AG04450 (cell line): ENCODE results near the gene LMNTD2. TPM values are rescaled to one million over a fixed set of nuclear protein-coding genes. Genes with fewer than 3 reads are reported as not detected.
"Not testable (repeated sequence)": the region's sequence is repeated elsewhere in the genome, so short reads cannot be mapped to it uniquely, and the experiment has no call there.

Experiments used
- CTCF ChIA-PET: fragments of 300-600, 350-600 bp; formaldehyde crosslinking; extraction: SDS; loops from one replicate; lab custom pipeline; 2022; ENCODE audit warnings: antibody characterized with exemption, inconsistent platforms; lab: Charles Lee
- POLR2A ChIA-PET: fragments of 350-600 bp; formaldehyde crosslinking; extraction: SDS; loops from one replicate; lab custom pipeline; 2021; ENCODE audit warnings: antibody characterized with exemption, inconsistent platforms; lab: Yijun Ruan, JAX
- DNase-seq: peaks from one replicate; pipeline ENCODE4 v3.0.0-alpha.2; 2011; ENCODE audit warnings: low read depth, low spot score
- H3K27ac ChIP-seq: one replicate; pipeline ENCODE4 v1.5.1; 2012; ENCODE audit warnings: low read depth, low read length, control low read depth
- H3K27me3 ChIP-seq: one replicate; pipeline ENCODE4 v1.6.0; 2012; ENCODE audit warnings: low read length; ENCODE audit not compliant: control insufficient read depth, insufficient read depth
- H3K4me3 ChIP-seq: 2 replicates; pipeline ENCODE4 v1.5.1; 2011; ENCODE audit warnings: mild to moderate bottlenecking, low read depth, low read length, control low read depth
- H3K9me3 ChIP-seq: 2 replicates; pipeline ENCODE4 v1.5.1; 2012; ENCODE audit warnings: low read length; ENCODE audit not compliant: control insufficient read depth, insufficient read depth
- CTCF ChIP-seq: IDR thresholded peaks from 2 replicates; pipeline ENCODE4 v1.5.1; 2011; ENCODE audit warnings: low read depth, low read length, control low read depth, inconsistent platforms
- polyA plus RNA-seq: library from polyadenylated mRNA; depleted of rRNA; stranded (reverse); fragments of >200 nt; gene quantifications from 2 replicates; pipeline ENCODE4 v1.2.3, GENCODE V29; 2011

The LMNTD2 gene
- polyA plus RNA-seq, 1 experiment: 0.32 TPM

GRCh38 chr11:518463-519202 lies 41.9 kb downstream of the LMNTD2 start:
- ChIA-PET CTCF (interaction anchor here (0.6 to 2.0 kb wide), 15 partner anchors 8 to 214 kb away, joined by 3 to 33 read pairs (median 4); partner anchors contain the start of gene RNH1), POLR2A (interaction anchor here (0.6 to 0.7 kb wide), 2 partner anchors 24 to 118 kb away, joined by 3 to 5 read pairs; no protein-coding TSS in a partner anchor)
- Histone ChIP-seq H3K9me3 (peaks cover 19% of the 10 kb centered on the region), H3K4me3 (peak overlapping the region; percentile 39), H3K27ac (no peak overlapping the region), H3K27me3 (no peaks in the 10 kb centered on the region)
- DNase-seq: peak; percentile 60
- TF ChIP-seq CTCF: peak; percentile 69

DNA sequence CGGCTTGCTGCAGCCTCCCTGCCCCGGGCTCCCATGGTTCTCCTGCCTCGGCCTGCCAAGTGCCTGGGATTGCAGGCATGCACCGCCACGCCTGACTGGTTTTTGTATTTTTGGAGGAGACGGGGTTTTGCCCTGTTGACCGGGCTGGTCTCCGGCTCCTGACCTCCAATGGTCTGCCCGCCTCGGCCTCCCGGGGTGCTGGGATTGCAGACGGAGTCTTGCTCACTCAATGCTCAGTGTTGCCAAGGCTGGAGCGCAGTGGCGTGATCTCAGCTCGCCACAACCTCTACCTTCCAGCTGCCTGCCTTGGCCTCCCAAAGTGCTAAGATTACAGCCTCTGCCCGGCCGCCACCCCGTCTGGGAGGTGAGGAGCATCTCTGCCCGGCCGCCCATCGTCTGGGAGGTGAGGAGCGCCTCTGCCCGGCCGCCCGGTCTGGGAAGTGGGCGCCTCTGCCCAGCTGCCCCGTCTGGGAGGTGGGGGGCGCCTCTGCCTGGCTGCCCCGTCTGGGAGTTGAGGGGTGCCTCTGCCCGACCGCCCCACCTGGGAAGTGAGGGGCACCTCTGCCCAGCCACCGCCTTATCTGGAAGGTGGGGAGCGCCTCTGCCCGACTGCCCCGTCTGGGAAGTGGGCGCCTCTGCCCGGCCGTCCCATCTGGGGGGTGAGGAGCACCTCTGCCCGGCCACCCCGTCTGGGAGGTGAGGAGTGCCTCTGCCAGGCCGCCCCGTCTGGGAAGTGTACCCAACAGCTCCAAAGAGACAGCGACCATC lies 43.4 kb downstream of the LMNTD2 start:
- H3K4me3 ChIP-seq, H3K27ac ChIP-seq, DNase-seq, H3K27me3 ChIP-seq, CTCF ChIA-PET, POLR2A ChIA-PET: not testable (repeated sequence)
- peaks cover 19% of the 10 kb centered on the region for H3K9me3 ChIP-seq

GRCh38 chr11:516400-516799 lies 44.1 kb downstream of the LMNTD2 start:
- H3K27ac ChIP-seq: no peak overlapping the region
- POLR2A ChIA-PET: no interaction called here
- no peak overlapping the region for H3K4me3 ChIP-seq
- DNase-seq: no peak
- H3K27me3 ChIP-seq: no peaks in the 10 kb centered on the region
- CTCF ChIA-PET: no interaction called here
- H3K9me3 ChIP-seq: peaks cover 19% of the 10 kb centered on the region
- TF ChIP-seq CTCF: no peak

GRCh38 chr11:515131-515530 lies 45.4 kb downstream of the LMNTD2 start:
- ChIA-PET CTCF (no interaction called here), POLR2A (no interaction called here)
- Histone ChIP-seq H3K27me3 (no peaks in the 10 kb centered on the region), H3K9me3 (peaks cover 19% of the 10 kb centered on the region), H3K27ac (no peak overlapping the region), H3K4me3 (no peak overlapping the region)
- DNase-seq: no peak
- no peak for TF ChIP-seq CTCF

GRCh38 chr11:514606-515005 lies 45.9 kb downstream of the LMNTD2 start:
- no peak for DNase-seq
- no peak overlapping the region for H3K27ac ChIP-seq
- CTCF ChIA-PET: no interaction called here
- H3K4me3 ChIP-seq: no peak overlapping the region
- no peak for TF ChIP-seq CTCF
- H3K27me3 ChIP-seq: no peaks in the 10 kb centered on the region
- POLR2A ChIA-PET: no interaction called here
- H3K9me3 ChIP-seq: peaks cover 19% of the 10 kb centered on the region
